ENCODE results near the gene TP53BP2.
"Not testable (repeated sequence)": the region's sequence is repeated elsewhere in the genome, so short reads cannot be mapped to it uniquely, and the experiment has no call there.

Gene TP53BP2

GRCh38 chr1:223825767-223826748 lies 19.7 kb downstream of the TP53BP2 start:
- H3K27ac ChIP-seq: no peak overlapping the region

GRCh38 chr1:223824712-223825111 lies 21.0 kb downstream of the TP53BP2 start:
- H3K27ac ChIP-seq: no peak overlapping the region
- TF ChIP-seq CTCF (conservative IDR thresholded peaks at IDR 0.05): no peak
- TF ChIP-seq ZFX (IDR thresholded peaks at IDR 0.05): no peak

More at GRCh38 chr1:223825767-223826748, 19.7 kb downstream of the TP53BP2 start:
- TF ChIP-seq ZFX (IDR thresholded peaks at IDR 0.05) (no peak), CTCF (conservative IDR thresholded peaks at IDR 0.05) (no peak)

- TF ChIP-seq CTCF (conservative IDR thresholded peaks at IDR 0.05) (no peak), ZFX (IDR thresholded peaks at IDR 0.05) (no peak)
- H3K27ac ChIP-seq: no peak overlapping the region
These were observed 21.5 kb downstream of the TP53BP2 start for GRCh38 chr1:223824287-223824686.

- H3K27ac ChIP-seq: no peak overlapping the region
- TF ChIP-seq CTCF (conservative IDR thresholded peaks at IDR 0.05) (no peak), ZFX (IDR thresholded peaks at IDR 0.05) (no peak)
These were observed 24.8 kb downstream of the TP53BP2 start for GRCh38 chr1:223820971-223821370.

- TF ChIP-seq ZFX (IDR thresholded peaks at IDR 0.05): no peak
- no peak for TF ChIP-seq CTCF (conservative IDR thresholded peaks at IDR 0.05)
- H3K27ac ChIP-seq: no peak overlapping the region
These were observed 25.3 kb downstream of the TP53BP2 start for GRCh38 chr1:223820515-223820858.

GRCh38 chr1:223819730-223820514 lies 25.8 kb downstream of the TP53BP2 start:
- 0 out of 2 replicates have a peak overlapping the region, but pooled peaks have one; percentile 2 for H3K27ac ChIP-seq
- no peak for TF ChIP-seq CTCF (conservative IDR thresholded peaks at IDR 0.05)
- TF ChIP-seq ZFX (IDR thresholded peaks at IDR 0.05): no peak

GRCh38 chr1:223817265-223817664 lies 28.5 kb downstream of the TP53BP2 start:
- not testable (repeated sequence) for H3K27ac ChIP-seq

All from C4-2B (cell line).